CD4-positive, alpha-beta T cell (primary cell): Measurements from ENCODE around the gene C11orf97. TPM values are rescaled to one million over a fixed set of nuclear protein-coding genes. Genes with fewer than 3 reads are reported as not detected.
"Not testable (repeated sequence)": the region's sequence is repeated elsewhere in the genome, so short reads cannot be mapped to it uniquely, and the experiment has no call there.

ENCODE experiments used
- ATAC-seq: fragments of 200-7000 bp; cut with Tn5 transposase; one replicate; pipeline ENCODE4 v1.10.0; 2022; ENCODE audit warnings: mild to moderate bottlenecking; ENCODE audit not compliant: poor library complexity
- CTCF ChIA-PET: fragments of 350-600 bp; sonication (Branson Sonifier 250); formaldehyde crosslinking; loops from one replicate; lab custom pipeline; 2021; ENCODE audit warnings: antibody characterized with exemption, inconsistent platforms; lab: Charles Lee
- POLR2A ChIA-PET: fragments of 350-600 bp; sonication (Branson Sonifier 250); formaldehyde crosslinking; loops from one replicate; lab custom pipeline; 2021; ENCODE audit warnings: antibody characterized with exemption, inconsistent platforms; lab: Charles Lee
- DNase-seq, 14 experiments: peaks; one replicate each; pipeline ENCODE4 v3.0.0-alpha.2; 2013 to 2020; ENCODE audit warnings: mixed read lengths in 2 of 14
- H3K27ac ChIP-seq, 2 donors: one replicate each; pipeline versions ENCODE4 v1.5.1 to v1.7.0; 2013; ENCODE audit warnings: low read length in 2 of 2, low read depth in 1 of 2, mild to moderate bottlenecking in 1 of 2
- H3K27me3 ChIP-seq, 2 experiments: 1 replicate in 1 of 2; 2 replicates in 1 of 2; pipeline versions ENCODE4 v1.6.1 to v1.7.0; 2013; ENCODE audit warnings: low read length in 2 of 2, control low read depth in 1 of 2, mild to moderate bottlenecking in 1 of 2, moderate library complexity in 1 of 2; ENCODE audit not compliant: insufficient read depth in 2 of 2, control insufficient read depth in 1 of 2
- H3K36me3 ChIP-seq: one replicate; pipeline ENCODE4 v1.6.1; 2013; ENCODE audit warnings: low read length, control low read depth; ENCODE audit not compliant: insufficient read depth
- H3K4me1 ChIP-seq: one replicate; pipeline ENCODE4 v1.6.1; 2013; ENCODE audit warnings: low read length, control low read depth; ENCODE audit not compliant: insufficient read depth
- H3K4me3 ChIP-seq: one replicate; pipeline ENCODE4 v1.5.1; 2013; ENCODE audit warnings: mild to moderate bottlenecking, low read length, moderate library complexity
- H3K9me3 ChIP-seq, 2 experiments: 1 replicate in 1 of 2; 2 replicates in 1 of 2; pipeline versions ENCODE4 v1.6.1 to v1.7.0; 2013; ENCODE audit warnings: low read length in 2 of 2, mild to moderate bottlenecking in 2 of 2, control low read depth in 1 of 2, moderate library complexity in 1 of 2; ENCODE audit not compliant: control insufficient read depth in 1 of 2, insufficient read depth in 1 of 2
- H3K27ac Mint-ChIP-seq: one replicate; pipeline ENCODE4 v1.8.0; 2020; ENCODE audit warnings: mixed read lengths
- H3K27me3 Mint-ChIP-seq: one replicate; pipeline ENCODE4 v1.8.0; 2021; ENCODE audit warnings: mixed read lengths
- H3K36me3 Mint-ChIP-seq: one replicate; pipeline ENCODE4 v1.8.0; 2021; ENCODE audit warnings: low read depth, mixed read lengths
- H3K4me1 Mint-ChIP-seq: one replicate; pipeline ENCODE4 v1.8.0; 2021; ENCODE audit warnings: low read depth, mixed read lengths
- H3K4me3 Mint-ChIP-seq: one replicate; pipeline ENCODE4 v1.8.0; 2020; ENCODE audit warnings: mild to moderate bottlenecking, mixed read lengths
- H3K9me3 Mint-ChIP-seq: one replicate; pipeline ENCODE4 v1.8.0; 2020; ENCODE audit warnings: mixed read lengths
- intact Hi-C, 2 experiments: fragments of 100-400 bp; cut with DNase I in 1 of 2; cut with micrococcal nuclease in 1 of 2; formaldehyde crosslinking; loops; one replicate each; pipeline versions ENCODE4 v1.15.1 to v1.9.0; 2023 to 2025; cut with DNase I, micrococcal nuclease
- total RNA-seq, 174 experiments: library from RNA in 2 of 174; stranded (reverse) in 2 of 174; gene quantifications; one replicate each; pipeline ENCODE4 v1.2.3 and lab custom pipeline; 2021 to 2026
- TF ChIP-seq, protein P1 (sequence below): fragments of 200-600 bp; IDR thresholded peaks from one replicate; pipeline ENCODE4 v1.8.0; 2022; ENCODE audit warnings: antibody characterized with exemption, mild to moderate bottlenecking

The C11orf97 gene
- total RNA-seq, 2 experiments from 2014 or later: not detected

DNA sequence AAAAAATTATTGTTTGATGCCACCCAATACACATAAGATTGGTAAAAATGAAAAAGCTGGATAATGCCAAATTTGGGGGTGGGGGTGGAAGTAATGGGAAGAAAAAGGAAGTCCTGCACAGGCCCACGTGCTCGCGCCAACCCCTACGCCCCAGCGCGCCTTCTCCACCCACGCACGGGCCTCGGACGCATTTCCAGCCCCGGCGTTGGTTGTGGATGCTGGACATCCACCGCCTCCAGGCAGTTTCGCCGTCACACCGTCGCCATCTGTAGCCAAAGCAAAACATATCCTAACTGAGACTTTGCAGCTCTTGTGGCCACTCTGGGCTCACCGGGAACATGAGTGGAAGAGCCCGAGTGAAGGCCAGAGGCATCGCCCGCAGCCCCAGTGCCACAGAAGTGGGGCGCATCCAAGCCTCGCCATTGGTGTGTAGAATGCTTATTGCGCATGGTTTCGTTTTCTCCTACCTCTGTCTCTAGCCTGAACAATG is 55.0 kb downstream of the C11orf97 start, which contains the start of gene PIWIL4:
Gene PIWIL4 (plus strand): TSS at position 188 of the 490 bp plus-strand sequence. CDS start 151 bp downstream, at position 339.
- Mint-ChIP-seq H3K36me3 (no peaks in the 10 kb centered on the region), H3K9me3 (no peaks in the 10 kb centered on the region), H3K27ac (no peak within 1 kb of the TSS), H3K4me3 (no peak within 1 kb of the TSS), H3K27me3 (no peaks in the 10 kb centered on the region), H3K4me1 (no peaks in the 10 kb centered on the region)
- CTCF ChIA-PET: no interaction called here
- H3K27ac ChIP-seq: no peak within 1 kb of the TSS
- intact Hi-C loops: no loop called here
- POLR2A ChIA-PET: no interaction called here
- TF ChIP-seq, protein P1, sequence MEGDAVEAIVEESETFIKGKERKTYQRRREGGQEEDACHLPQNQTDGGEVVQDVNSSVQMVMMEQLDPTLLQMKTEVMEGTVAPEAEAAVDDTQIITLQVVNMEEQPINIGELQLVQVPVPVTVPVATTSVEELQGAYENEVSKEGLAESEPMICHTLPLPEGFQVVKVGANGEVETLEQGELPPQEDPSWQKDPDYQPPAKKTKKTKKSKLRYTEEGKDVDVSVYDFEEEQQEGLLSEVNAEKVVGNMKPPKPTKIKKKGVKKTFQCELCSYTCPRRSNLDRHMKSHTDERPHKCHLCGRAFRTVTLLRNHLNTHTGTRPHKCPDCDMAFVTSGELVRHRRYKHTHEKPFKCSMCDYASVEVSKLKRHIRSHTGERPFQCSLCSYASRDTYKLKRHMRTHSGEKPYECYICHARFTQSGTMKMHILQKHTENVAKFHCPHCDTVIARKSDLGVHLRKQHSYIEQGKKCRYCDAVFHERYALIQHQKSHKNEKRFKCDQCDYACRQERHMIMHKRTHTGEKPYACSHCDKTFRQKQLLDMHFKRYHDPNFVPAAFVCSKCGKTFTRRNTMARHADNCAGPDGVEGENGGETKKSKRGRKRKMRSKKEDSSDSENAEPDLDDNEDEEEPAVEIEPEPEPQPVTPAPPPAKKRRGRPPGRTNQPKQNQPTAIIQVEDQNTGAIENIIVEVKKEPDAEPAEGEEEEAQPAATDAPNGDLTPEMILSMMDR: no peak
- DNase-seq: no peak
- H3K9me3 ChIP-seq: peaks cover 0 to 4% of the 10 kb centered on the region in 2 experiments
- H3K27me3 ChIP-seq: no peaks in the 10 kb centered on the region
- no peak for ATAC-seq
- no peaks in the 10 kb centered on the region for H3K4me1 ChIP-seq
- H3K4me3 ChIP-seq: no peak within 1 kb of the TSS
- H3K36me3 ChIP-seq: no peaks in the 10 kb centered on the region

DNA sequence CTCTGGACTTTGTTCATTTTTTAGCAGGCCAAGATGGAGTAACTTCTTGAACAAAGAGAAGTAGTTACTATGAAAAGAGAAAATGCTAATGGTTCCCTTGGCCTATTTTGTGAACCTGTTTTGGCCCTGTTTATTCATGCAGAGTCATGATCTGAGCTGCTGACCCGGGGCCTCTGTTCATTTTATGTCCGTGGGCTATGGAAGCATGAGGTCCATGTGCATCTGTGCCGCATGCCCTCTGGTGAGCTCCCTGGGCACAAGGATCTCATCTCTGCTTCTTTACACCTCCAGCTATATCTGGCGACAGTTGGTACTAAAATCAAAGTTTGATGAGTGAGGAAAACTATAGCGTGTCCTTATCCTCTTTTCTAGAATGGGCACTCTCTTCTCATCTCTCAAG is 55.9 kb downstream of the C11orf97 start:
- no peaks in the 10 kb centered on the region for H3K36me3 ChIP-seq
- no peaks in the 10 kb centered on the region for H3K4me1 Mint-ChIP-seq
- DNase-seq (no peak), ATAC-seq (no peak)
- H3K4me3 Mint-ChIP-seq: no peak overlapping the region
- no peak overlapping the region for H3K4me3 ChIP-seq
- no peaks in the 10 kb centered on the region for H3K4me1 ChIP-seq
- H3K27ac ChIP-seq: no peak overlapping the region
- intact Hi-C loops: no loop called here
- no peak overlapping the region for H3K27ac Mint-ChIP-seq
- ChIA-PET POLR2A (no interaction called here), CTCF (no interaction called here)
- no peaks in the 10 kb centered on the region for H3K27me3 Mint-ChIP-seq
- H3K9me3 ChIP-seq: peaks cover 0 to 4% of the 10 kb centered on the region in 2 experiments
- no peaks in the 10 kb centered on the region for H3K9me3 Mint-ChIP-seq
- no peaks in the 10 kb centered on the region for H3K36me3 Mint-ChIP-seq
- no peaks in the 10 kb centered on the region for H3K27me3 ChIP-seq
- TF ChIP-seq, protein P1: no peak

DNA sequence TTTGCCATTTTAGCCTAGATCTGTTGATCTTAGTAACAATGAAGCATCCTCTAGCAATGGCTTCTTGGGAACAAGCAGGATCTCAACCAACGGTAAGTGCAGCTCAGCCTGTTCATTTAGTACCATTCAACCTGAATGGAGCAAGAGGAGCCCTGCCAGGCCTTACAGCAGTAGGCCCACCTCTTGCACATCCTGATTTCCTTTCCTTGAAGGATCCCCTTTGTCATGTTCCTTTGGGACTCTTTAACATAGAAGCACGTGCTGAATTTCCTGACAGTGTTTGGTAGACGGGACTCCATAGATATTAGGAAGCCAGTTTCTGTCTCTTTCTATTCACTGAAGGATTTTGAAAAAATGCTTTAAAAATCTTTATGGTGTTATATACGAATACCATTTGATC is 56.5 kb downstream of the C11orf97 start:
- Mint-ChIP-seq H3K27ac (no peak overlapping the region), H3K4me1 (no peaks in the 10 kb centered on the region), H3K36me3 (no peaks in the 10 kb centered on the region), H3K4me3 (no peak overlapping the region), H3K9me3 (no peaks in the 10 kb centered on the region), H3K27me3 (no peaks in the 10 kb centered on the region)
- ChIA-PET POLR2A (no interaction called here), CTCF (no interaction called here)
- Histone ChIP-seq H3K4me1 (no peaks in the 10 kb centered on the region), H3K9me3 (peaks cover 0 to 4% of the 10 kb centered on the region in 2 experiments), H3K36me3 (no peaks in the 10 kb centered on the region), H3K4me3 (no peak overlapping the region), H3K27ac (no peak overlapping the region), H3K27me3 (no peaks in the 10 kb centered on the region)
- no peak for DNase-seq
- ATAC-seq: no peak
- intact Hi-C loops: no loop called here
- TF ChIP-seq, protein P1: no peak

DNA sequence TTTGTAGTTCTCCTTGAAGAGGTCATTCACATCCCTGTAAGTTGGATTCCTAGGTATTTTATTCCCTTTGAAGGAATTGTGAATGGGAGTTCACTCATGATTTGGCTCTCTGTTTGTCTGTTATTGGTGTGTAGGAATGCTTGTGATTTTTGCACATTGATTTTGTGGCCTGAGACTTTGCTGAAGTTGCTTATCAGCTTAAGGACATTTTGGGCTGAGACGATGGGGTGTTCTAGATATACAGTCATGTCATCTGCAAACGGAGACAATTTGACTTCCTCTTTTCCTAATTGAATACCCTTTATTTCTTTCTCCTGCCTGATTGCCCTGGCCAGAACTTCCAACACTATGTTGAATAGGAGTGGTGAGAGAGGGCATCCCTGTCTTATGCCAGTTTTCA is 60.7 kb downstream of the C11orf97 start:
- POLR2A ChIA-PET, H3K27ac Mint-ChIP-seq, H3K27me3 ChIP-seq, ATAC-seq, H3K27ac ChIP-seq, H3K27me3 Mint-ChIP-seq, H3K36me3 ChIP-seq, H3K4me1 ChIP-seq, intact Hi-C loops, H3K4me3 Mint-ChIP-seq, CTCF ChIA-PET, H3K9me3 Mint-ChIP-seq, H3K4me3 ChIP-seq, H3K4me1 Mint-ChIP-seq, H3K9me3 ChIP-seq, DNase-seq, H3K36me3 Mint-ChIP-seq: not testable (repeated sequence)
